Stimulated activated CD4-positive, alpha-beta T cell treated with anti-CD3 and anti-CD28 coated beads, Interleukin-12 subunit alpha, Interleukin-12 subunit beta, amount 100 ng/mL, for 4 hours (primary cell): Measurements from ENCODE around the gene RCHY1.
"Not testable (repeated sequence)": the region's sequence is repeated elsewhere in the genome, so short reads cannot be mapped to it uniquely, and the experiment has no call there.

Experiments used
- DNase-seq: peaks from one replicate; pipeline ENCODE4 v3.0.0-alpha.2; 2020

RCHY1 gene

DNA sequence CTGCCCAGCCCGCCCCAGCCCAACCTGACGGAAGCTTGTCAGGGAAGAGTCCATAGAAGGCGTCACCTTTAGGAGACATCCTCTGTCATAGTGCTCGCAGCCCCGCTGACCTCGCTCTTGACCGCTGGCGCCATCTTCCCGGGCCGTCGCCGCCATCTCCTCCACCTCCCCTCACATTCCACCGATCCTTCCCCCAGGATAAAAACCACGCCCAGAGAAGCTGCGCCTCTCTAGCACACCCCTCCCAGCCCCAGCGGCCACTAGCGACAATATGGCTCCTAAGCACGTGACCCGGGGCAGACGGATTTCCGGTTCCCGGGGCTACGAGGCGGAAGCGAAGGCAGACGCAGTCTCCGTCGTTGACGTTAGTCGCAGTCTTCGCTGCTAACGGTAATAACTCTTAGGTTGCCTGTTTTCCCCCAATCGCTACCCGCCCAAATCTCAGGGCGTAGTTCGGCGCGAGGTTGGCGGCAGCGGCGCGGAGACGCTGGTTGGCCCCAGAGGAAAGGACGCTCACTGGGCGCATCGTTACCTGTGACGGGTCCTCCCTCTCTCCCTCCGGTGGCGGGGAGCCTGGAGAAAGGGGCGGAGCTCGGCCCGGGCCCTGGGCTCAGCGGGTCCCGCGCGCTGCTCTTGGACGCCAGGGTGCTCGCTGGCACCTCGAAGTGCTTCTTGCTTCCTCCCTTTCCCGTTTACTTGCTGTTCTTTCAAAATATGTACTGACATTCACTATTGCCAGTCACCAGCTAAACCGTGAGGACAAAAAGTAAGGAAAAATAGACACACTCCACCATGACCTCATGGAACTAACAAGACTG, at the start of gene RCHY1, which contains the start of gene THAP6:
Gene RCHY1, minus strand, starts transcription at position 273 of the 818 bp plus-strand sequence. Its CDS starts 117 bp downstream, at position 156.
Gene THAP6, plus strand, starts transcription at position 343 of the 818 bp plus-strand sequence. CDS start 980 bp downstream, outside the sequence.
- DNase-seq = peak; percentile 83

DNA sequence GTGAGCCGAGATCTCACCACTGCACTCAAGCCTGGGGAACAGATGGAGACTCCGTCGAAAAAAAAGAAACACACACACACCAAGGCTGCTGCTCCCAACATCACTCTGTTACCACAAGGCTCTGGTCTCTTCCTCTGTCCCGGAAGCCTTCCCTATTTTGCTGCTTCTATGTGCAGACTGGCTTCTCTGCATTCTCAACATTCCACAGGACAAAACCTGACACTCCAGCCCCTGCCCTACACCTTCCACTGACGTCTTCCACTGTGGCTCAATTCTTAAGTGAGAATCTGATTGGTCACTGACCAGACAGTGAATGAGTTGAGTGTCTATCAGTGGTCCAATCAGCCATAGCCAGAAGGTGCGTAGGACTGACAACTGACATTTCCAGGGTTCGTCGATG, 47.6 kb upstream of the RCHY1 start:
- DNase-seq = no peak

DNA sequence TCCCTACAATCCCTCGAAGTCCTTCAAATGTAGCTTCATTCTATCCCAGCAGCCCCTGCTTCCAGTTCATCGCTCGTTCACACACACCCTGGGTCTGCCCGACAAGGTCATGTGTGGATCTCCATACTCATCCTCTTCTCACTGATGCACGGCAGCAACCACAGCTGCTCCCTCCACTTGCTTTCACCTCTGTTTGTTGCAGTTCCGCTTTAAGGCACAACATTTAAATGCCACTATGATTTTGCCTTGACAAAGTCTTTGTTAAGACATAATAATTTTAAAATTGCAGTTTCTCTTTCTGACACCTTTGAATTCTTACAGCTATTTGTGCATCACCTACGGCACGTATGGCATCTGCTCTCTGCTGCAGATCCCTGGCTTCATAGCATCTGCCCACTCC, 43.5 kb upstream of the RCHY1 start:
- no peak for DNase-seq

DNA sequence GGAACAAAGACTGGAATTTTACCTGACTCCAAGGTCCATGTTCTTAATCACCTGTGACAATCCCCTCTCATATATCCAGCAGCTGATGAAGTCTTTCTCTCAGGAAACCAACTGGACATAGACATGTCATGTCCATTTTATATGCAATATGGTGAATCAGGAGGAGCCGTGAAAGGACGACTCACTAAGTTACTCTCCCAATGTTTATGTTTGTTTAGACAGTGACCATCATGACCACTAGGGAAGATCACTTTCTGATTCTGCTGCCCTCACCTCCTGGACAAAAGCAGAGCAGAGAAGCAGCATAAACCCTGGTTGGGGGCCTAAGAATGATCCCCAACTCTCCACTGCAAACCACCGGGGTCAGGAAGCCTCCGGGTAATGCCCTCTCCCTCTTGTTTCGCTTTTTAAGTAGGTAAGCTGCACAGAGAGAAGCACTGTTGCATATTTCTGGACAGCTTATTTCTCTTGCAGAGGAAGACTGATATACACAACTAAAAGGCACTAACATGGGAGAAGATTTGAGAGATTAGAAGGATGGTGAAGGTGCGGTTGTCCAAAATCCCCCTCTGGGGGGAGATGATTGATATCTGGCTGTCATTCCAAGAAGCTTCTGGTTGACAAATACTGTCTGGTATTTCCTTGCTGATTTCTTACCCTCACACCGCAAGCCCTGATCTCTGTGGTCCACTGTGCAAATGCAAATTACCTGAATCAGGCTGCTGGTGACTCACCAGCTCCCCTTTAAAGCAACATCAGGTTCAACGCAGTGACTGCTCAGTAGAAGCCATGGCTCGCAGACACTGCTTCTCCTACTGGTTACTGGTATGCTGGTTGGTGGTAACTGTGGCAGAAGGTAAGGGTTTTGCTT, 41.3 kb upstream of the RCHY1 start, which contains the start of gene ODAPH:
Gene ODAPH, plus strand, starts transcription at position 773 of the 871 bp plus-strand sequence. Its CDS starts 17 bp downstream, at position 790.
- no peak for DNase-seq

GRCh38 chr4:75552452-75552851, 38.2 kb upstream of the RCHY1 start:
- DNase-seq = no peak

- no peak for DNase-seq
These were observed 34.8 kb upstream of the RCHY1 start for GRCh38 chr4:75549019-75549418.

DNA sequence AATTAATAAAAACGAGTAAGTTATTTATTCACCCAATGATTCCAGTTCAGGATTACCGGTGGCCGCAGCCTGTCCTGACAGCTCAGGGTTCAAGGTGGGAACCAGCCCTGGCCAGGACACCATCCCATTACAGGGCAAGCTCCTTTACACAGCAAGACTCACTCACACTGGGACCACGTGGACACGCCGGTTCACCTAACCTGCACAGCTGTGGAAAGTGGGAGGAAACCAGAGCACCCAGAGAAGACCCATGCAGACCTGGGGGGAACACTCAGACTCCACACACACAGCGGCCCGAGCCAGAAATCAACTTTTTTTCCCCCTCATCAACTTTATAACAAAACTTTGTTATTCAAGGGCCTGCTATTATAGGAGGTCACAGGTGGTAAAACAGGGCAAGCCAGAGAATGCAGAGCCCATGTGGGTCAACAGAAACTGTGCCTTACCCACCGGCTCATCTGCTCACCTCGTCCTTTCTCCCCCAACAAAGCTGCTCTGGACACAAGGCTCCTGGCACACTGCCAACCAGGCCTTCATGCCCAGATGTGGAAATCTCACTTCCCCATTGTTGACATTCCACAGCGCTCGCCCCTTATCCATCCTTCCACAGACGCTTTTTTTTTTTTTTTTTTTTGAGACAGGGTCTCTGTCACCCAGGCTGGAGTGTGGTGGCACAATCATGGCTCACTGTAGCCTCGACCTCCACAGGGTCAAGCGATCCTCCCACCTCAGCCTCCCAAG, 33.6 kb upstream of the RCHY1 start:
- no peak for DNase-seq

- no peak for DNase-seq
These were observed 31.3 kb upstream of the RCHY1 start for GRCh38 chr4:75545526-75545925.

DNA sequence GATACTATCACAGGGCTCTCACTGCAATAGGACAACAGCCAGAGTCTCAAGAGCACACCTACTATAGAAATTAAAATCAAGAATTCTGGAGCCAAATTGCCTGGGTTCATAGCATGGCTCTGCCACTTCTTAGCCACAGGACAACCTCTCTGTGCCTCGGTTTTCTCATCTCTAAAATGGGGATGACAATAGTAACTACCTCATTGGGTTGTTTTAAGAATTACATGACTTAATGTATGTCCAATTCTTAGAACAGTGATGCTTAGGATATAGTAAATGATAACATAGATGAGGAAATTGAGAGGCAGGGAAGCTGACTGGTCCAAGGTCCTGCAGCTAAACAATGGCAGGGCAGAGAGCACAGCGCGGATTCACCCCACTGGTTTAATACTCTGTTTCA, 30.7 kb upstream of the RCHY1 start:
- no peak for DNase-seq

GRCh38 chr4:75544220-75544619, 30.0 kb upstream of the RCHY1 start:
- not testable (repeated sequence) for DNase-seq

DNA sequence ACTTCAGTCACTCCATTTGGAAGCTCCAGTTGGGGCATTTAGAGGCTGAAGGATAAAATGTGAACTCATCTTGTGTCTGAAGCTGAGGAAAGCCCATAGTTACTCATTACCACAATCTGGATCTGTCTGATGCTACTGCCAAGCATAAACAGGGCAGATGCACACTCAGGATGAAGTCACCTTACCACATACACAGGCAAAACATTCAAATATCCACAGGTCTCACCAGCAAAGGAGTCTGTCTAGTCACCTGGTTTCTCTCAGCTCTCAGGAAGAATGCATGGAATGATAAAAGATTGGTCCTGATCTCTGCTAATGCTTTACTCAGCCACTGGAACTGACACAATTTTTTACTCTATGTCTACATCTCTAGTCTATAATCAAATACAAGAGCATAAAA, 28.6 kb upstream of the RCHY1 start:
- no peak for DNase-seq

DNA sequence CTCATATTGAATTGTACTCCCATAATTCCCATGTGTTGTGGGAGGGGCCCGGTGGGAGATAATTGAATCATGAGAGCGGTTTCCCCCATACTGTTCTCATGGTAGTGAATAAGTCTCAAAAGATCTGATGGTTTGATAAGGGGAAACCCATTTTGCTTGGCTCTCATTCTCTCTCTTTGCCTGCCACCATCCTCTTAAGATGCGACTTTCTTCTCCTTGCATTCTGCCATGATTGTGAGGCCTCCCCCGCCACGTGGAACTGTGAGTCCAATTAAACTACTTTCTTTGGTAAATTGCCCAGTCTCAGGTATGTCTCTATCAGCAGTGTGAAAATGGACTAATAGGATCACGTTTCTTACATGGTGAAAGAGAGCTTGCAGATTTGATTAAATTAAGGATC, 23.1 kb upstream of the RCHY1 start:
- DNase-seq = not testable (repeated sequence)

DNA sequence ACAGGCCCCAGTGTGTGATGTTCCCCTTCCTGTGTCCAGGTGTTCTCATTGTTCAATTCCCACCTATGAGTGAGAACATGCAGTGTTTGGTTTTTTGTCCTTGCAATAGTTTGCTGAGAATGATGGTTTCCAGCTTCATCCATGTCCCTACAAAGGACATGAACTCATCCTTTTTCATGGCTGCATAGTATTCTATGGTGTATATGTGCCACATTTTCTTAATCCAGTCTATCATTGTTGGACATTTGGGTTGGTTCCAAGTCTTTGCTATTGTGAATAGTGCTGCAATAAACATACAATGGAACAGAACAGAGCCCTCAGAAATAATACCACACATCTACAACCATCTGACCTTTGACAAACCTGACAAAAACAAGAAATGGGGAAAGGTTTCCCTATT, 19.7 kb upstream of the RCHY1 start:
- not testable (repeated sequence) for DNase-seq

DNA sequence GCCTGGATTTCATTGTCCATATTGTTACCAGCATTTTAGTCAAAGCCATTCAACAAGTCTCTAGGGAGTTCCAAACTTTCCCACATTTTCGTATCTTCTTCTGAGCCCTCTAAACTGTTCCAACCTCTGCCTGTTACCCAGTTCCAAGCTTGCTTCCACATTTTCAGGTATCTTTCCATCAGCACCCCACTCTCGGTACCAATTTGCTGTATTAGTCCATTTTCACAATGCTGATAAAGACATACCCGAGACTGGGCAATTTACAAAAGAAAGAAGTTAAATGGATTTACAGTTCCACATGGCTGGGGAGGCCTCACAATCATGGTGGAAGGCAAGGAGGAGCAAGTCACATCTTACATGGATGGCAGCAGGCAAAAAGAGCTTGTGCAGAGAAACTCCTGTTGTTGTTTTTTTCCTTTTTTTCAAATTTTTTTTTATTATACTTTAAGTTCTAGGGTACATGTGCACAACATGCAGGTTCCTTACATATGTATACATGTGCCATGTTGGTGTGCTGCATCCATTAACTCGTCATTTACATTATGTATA, 19.2 kb upstream of the RCHY1 start:
- DNase-seq = not testable (repeated sequence)

DNA sequence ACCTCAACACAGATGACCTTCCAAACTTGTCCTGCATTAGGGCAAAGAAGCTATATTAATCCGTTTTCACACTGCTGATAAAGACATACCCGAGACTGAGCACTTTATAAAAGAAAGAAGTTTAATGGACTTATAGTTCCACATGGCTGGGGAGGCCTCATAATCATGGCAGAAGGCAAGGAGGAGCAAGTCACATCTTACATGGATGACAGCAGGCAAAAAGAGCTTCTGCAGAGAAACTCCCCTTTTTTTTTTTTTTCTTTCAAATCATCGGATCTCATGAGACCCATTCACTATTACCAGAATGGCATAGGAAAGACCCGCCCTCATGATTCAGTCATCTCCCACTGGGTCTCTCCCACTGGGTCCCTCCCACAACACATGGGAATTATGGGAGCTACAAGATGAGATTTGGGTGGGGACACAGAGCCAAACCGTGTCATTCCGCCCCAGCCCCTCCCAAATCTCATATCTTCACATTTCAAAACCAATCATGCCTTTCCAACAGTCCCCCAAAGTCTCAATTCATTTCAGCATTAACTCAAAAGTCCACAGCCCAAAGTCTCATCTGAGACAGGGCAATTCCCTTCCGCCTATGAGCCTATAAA, 17.4 kb upstream of the RCHY1 start:
- DNase-seq = not testable (repeated sequence)

DNA sequence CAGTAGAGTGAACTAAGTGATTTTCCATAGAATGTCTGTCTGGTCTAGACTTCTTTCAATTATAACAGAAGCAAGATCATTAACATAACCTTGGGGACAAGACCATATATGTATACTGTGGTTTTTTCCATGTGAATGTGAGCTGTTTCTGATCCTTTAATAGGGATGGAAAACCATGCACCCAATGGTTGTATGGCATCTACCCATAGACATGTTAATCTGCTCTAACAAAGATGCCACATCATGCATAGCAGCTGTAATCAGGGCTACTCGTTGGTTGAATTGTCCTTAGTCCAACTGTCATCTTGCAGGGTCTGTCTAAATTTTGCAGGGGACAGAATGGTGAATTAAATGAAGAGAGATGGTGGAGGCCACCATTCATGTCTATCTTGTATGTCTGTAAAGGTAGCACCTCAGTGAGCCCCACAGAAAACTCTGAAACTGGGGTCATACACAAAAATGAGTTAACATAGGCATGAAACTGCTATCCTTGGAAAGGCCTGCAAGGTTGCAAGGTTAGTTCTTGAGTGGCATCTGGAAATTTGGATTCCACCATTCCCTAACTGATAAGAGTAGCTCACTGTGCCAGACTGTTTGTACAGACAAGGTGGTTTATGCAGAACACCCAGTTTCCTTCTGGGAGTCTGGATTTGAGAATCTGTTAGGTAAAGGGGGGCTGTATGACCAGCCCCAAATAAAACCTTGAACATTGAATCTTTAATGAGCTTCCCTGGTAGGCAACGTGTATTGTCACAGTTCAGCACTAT, 16.5 kb upstream of the RCHY1 start:
- no peak for DNase-seq

DNA sequence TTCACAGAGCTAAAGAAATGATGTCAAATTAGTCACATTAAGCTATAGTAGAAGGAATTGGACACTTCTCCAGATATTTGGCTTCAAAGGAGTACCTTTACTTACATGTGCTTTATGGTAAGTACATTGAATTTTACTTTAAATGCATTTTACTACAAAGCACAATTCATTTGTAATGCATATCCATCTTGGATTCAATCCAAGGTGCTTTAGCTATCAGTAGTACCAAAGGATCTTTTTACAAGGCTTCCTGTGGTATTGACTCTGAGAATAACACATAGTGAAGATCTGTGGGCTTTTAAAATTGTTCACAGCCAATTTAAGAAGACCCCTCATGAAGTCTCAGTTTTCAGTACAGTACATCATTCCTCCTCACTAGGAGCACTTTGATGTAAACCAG, 13.3 kb upstream of the RCHY1 start:
- no peak for DNase-seq

DNA sequence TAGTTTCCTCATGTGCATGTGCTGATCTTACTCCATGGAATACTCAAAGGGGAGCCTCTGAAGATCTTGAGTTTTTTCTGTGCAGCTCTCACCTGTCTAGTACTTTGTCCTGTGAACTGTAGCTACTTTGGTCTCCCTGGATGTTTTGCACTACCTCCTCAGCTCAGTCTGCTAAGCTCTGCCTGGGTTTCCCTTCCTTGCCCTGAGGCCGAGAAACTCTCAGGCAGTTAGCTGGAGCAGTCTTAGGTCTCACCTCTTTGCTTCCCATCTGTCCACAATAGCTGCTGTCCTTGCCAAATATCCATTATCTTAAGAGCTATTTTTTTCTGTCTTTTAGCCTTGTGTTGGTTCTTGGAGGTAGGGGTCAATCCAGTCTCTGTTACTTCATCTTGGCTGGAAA, 11.7 kb upstream of the RCHY1 start:
- DNase-seq = no peak

DNA sequence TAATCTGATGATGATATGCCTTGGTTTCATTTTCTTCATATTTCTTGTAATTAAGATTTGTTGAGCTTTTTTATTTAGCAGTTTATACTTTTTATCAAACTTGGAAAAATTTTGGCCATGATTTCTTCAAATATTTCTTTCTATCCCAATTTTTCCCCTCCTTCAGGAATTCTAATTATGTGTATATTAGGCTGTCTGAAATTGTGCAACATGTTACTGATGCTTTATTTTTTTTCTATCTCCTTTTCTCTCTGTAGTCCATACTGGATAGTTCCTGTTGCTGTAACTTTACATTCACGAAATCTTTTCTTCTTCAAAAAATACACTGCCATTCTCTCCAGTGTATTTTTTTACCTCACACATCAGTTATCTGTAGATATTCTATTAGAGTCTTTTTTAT, 10.9 kb upstream of the RCHY1 start:
- no peak for DNase-seq

DNA sequence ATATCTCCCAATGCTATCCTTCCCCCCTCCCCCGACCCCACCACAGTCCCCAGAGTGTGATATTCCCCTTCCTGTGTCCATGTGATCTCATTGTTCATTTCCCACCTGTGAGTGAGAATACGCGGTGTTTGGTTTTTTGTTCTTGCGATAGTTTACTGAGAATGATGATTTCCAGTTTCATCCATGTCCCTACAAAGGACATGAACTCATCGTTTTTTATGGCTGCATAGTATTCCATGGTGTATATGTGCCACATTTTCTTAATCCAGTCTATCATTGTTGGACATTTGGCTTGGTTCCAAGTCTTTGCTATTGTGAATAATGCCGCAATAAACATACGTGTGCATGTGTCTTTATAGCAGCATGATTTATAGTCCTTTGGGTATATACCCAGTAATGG, 5.2 kb upstream of the RCHY1 start:
- not testable (repeated sequence) for DNase-seq

GRCh38 chr4:75516144-75516543, 1.9 kb upstream of the RCHY1 start:
- no peak for DNase-seq
